AG10803 (cell line): Measurements from ENCODE around the gene RIN3.

Source experiments
- DNase-seq: peaks from one replicate; pipeline ENCODE4 v3.0.0; 2010; ENCODE audit warnings: low read depth
- H3K4me3 ChIP-seq: 2 replicates; pipeline ENCODE4 v1.5.1; 2011; ENCODE audit warnings: mild to moderate bottlenecking, low read length, control low read depth
- CTCF ChIP-seq: conservative IDR thresholded peaks from 2 replicates; pipeline ENCODE4 v1.5.1; 2011; ENCODE audit warnings: mild to moderate bottlenecking, low read length, control low read depth, inconsistent platforms

RIN3 gene

GRCh38 chr14:92734618-92735017 is 221.0 kb downstream of the RIN3 start:
- no peak for DNase-seq
- no peak overlapping the region for H3K4me3 ChIP-seq
- no peak for TF ChIP-seq CTCF

GRCh38 chr14:92735344-92735743 is 221.8 kb downstream of the RIN3 start:
- no peak for DNase-seq
- no peak overlapping the region for H3K4me3 ChIP-seq
- no peak for TF ChIP-seq CTCF

GRCh38 chr14:92737206-92737605 is 223.6 kb downstream of the RIN3 start:
- DNase-seq, result no peak
- no peak overlapping the region for H3K4me3 ChIP-seq
- no peak for TF ChIP-seq CTCF

GRCh38 chr14:92737619-92738188 is 224.1 kb downstream of the RIN3 start:
- TF ChIP-seq CTCF, result no peak
- no peak for DNase-seq
- H3K4me3 ChIP-seq, result no peak overlapping the region
